Trophoblast cell (in vitro differentiated cells and primary cell): ENCODE results near the gene DNMBP.
"Not testable (repeated sequence)": the region's sequence is repeated elsewhere in the genome, so short reads cannot be mapped to it uniquely, and the experiment has no call there.

Experiments
- DNase-seq, 2 donors: peaks; one replicate each; pipeline ENCODE4 v3.0.0-alpha.2; 2016
- H2AFZ ChIP-seq: 2 replicates; pipeline ENCODE4 v1.6.1; 2013; ENCODE audit warnings: low read length, moderate library complexity, mild to moderate bottlenecking; ENCODE audit not compliant: insufficient read depth, poor library complexity
- H2AK5ac ChIP-seq: 2 replicates; pipeline ENCODE4 v1.6.1; 2013; ENCODE audit warnings: mild to moderate bottlenecking, low read length
- H2BK120ac ChIP-seq: 2 replicates; pipeline ENCODE4 v1.6.1; 2013; ENCODE audit warnings: low read length, mild to moderate bottlenecking, moderate library complexity; ENCODE audit not compliant: insufficient read depth, poor library complexity
- H2BK12ac ChIP-seq: 2 replicates; pipeline ENCODE4 v1.6.1; 2013; ENCODE audit warnings: mild to moderate bottlenecking, low read length, moderate library complexity
- H2BK5ac ChIP-seq: 2 replicates; pipeline ENCODE4 v1.6.1; 2013; ENCODE audit warnings: low read length, low read depth, moderate library complexity, mild to moderate bottlenecking; ENCODE audit not compliant: poor library complexity
- H3K14ac ChIP-seq: 2 replicates; pipeline ENCODE4 v1.6.1; 2013; ENCODE audit warnings: mild to moderate bottlenecking, low read length
- H3K18ac ChIP-seq: 2 replicates; pipeline ENCODE4 v1.6.1; 2013; ENCODE audit warnings: mild to moderate bottlenecking, low read length
- H3K23ac ChIP-seq: 2 replicates; pipeline ENCODE4 v1.6.1; 2013; ENCODE audit warnings: low read length
- H3K27ac ChIP-seq: 2 replicates; pipeline ENCODE4 v1.5.1; 2013; ENCODE audit warnings: low read depth, mild to moderate bottlenecking, inconsistent platforms, low read length, moderate library complexity
- H3K27me3 ChIP-seq: 2 replicates; pipeline ENCODE4 v1.6.1; 2013; ENCODE audit warnings: inconsistent platforms, mild to moderate bottlenecking, low read length, moderate library complexity; ENCODE audit not compliant: insufficient read depth
- H3K36me3 ChIP-seq, 2 experiments: 1 replicate in 1 of 2; 2 replicates in 1 of 2; pipeline ENCODE4 v1.6.1; 2013; ENCODE audit warnings: low read length in 2 of 2, mild to moderate bottlenecking in 2 of 2, moderate library complexity in 1 of 2; ENCODE audit not compliant: insufficient read depth in 2 of 2, control insufficient read depth in 1 of 2
- H3K4ac ChIP-seq: 2 replicates; pipeline ENCODE4 v1.6.1; 2013; ENCODE audit warnings: low read depth, mild to moderate bottlenecking, low read length, moderate library complexity
- H3K4me1 ChIP-seq, 2 experiments: 1 replicate in 1 of 2; 2 replicates in 1 of 2; pipeline ENCODE4 v1.6.1; 2013; ENCODE audit warnings: low read length in 2 of 2, mild to moderate bottlenecking in 2 of 2, moderate library complexity in 1 of 2; ENCODE audit not compliant: insufficient read depth in 2 of 2, control insufficient read depth in 1 of 2
- H3K4me2 ChIP-seq: 2 replicates; pipeline ENCODE4 v1.6.1; 2013; ENCODE audit warnings: inconsistent platforms, mild to moderate bottlenecking, low read length, moderate library complexity
- H3K4me3 ChIP-seq: 2 replicates; pipeline ENCODE4 v1.5.1; 2013; ENCODE audit warnings: mild to moderate bottlenecking, low read depth, low read length, inconsistent platforms
- H3K79me1 ChIP-seq: one replicate; pipeline ENCODE4 v1.6.1; 2013; ENCODE audit warnings: low read length
- H3K79me2 ChIP-seq: 2 replicates; pipeline ENCODE4 v1.6.1; 2013; ENCODE audit warnings: low read length, mild to moderate bottlenecking; ENCODE audit not compliant: control insufficient read depth, insufficient read depth, poor library complexity
- H3K9ac ChIP-seq: 2 replicates; pipeline ENCODE4 v1.6.1; 2013; ENCODE audit warnings: mild to moderate bottlenecking, low read length
- H3K9me3 ChIP-seq: 2 replicates; pipeline ENCODE4 v1.6.1; 2013; ENCODE audit warnings: low read depth, mild to moderate bottlenecking, control low read depth, inconsistent platforms, low read length; ENCODE audit not compliant: insufficient read depth
- H4K12ac ChIP-seq: 2 replicates; pipeline ENCODE4 v1.6.1; 2013; ENCODE audit warnings: low read depth, mild to moderate bottlenecking, low read length, moderate library complexity
- H4K8ac ChIP-seq: 2 replicates; pipeline ENCODE4 v1.6.1; 2013; ENCODE audit warnings: low read depth, mild to moderate bottlenecking, low read length, moderate library complexity
- H4K91ac ChIP-seq: one replicate; pipeline ENCODE4 v1.6.1; 2013; ENCODE audit warnings: low read depth, mild to moderate bottlenecking, low read length, moderate library complexity
- WGBS: extraction: QIAGEN DNeasy Blood & Tissue Kit; methylation state at CpG from one replicate; pipeline ENCODE4 v1.1.7; 2013; ENCODE audit warnings: missing lambda C conversion rate; ENCODE audit not compliant: insufficient read length, insufficient coverage; ENCODE audit errors: extremely low coverage; 5-methylcytosine and 5-hydroxymethylcytosine counted together

DNMBP gene

GRCh38 chr10:99994801-99995200 is 14.9 kb downstream of the DNMBP start:
- no peak overlapping the region for H2AK5ac ChIP-seq
- no peaks in the 10 kb centered on the region for H3K9me3 ChIP-seq
- no peaks in the 10 kb centered on the region for H3K36me3 ChIP-seq
- no peak overlapping the region for H2BK5ac ChIP-seq
- H3K4me1 ChIP-seq: peaks cover 7 to 12% of the 10 kb centered on the region in 2 experiments
- no peak overlapping the region for H2BK120ac ChIP-seq
- H3K14ac ChIP-seq: no peak overlapping the region
- H3K4me3 ChIP-seq: no peak overlapping the region
- H3K27ac ChIP-seq: no peak overlapping the region
- H4K12ac ChIP-seq: no peak overlapping the region
- no peak overlapping the region for H2BK12ac ChIP-seq
- H3K27me3 ChIP-seq: no peaks in the 10 kb centered on the region
- peak overlapping the region; percentile 84 for H3K4ac ChIP-seq
- H2AFZ ChIP-seq: no peak overlapping the region
- H3K4me2 ChIP-seq: no peak overlapping the region
- H3K79me1 ChIP-seq: peaks cover 2% of the 10 kb centered on the region
- H3K79me2 ChIP-seq: peaks cover 5% of the 10 kb centered on the region
- no CpG with 5 or more reads among the region's 5 CpGs for WGBS
- H3K9ac ChIP-seq: no peak overlapping the region
- no peak overlapping the region for H3K18ac ChIP-seq
- H3K23ac ChIP-seq: no peak overlapping the region
- no peak overlapping the region for H4K8ac ChIP-seq
- no peak overlapping the region for H4K91ac ChIP-seq
- DNase-seq: no peak

GRCh38 chr10:99993701-99994689 is 15.8 kb downstream of the DNMBP start:
- no peak overlapping the region for H4K8ac ChIP-seq
- no peak overlapping the region for H2AK5ac ChIP-seq
- H3K4me3 ChIP-seq: no peak overlapping the region
- no peak overlapping the region for H2AFZ ChIP-seq
- H3K79me1 ChIP-seq: peaks cover 2% of the 10 kb centered on the region
- H4K12ac ChIP-seq: no peak overlapping the region
- DNase-seq: peak; percentile 34 to 35
- H2BK12ac ChIP-seq: peak overlapping the region; percentile 18
- no peak overlapping the region for H3K9ac ChIP-seq
- no peaks in the 10 kb centered on the region for H3K27me3 ChIP-seq
- no peak overlapping the region for H3K23ac ChIP-seq
- peaks cover 7 to 10% of the 10 kb centered on the region in 2 experiments for H3K4me1 ChIP-seq
- no peak overlapping the region for H3K14ac ChIP-seq
- H3K4me2 ChIP-seq: no peak overlapping the region
- H2BK120ac ChIP-seq: no peak overlapping the region
- H3K9me3 ChIP-seq: no peaks in the 10 kb centered on the region
- no peak overlapping the region for H2BK5ac ChIP-seq
- H4K91ac ChIP-seq: no peak overlapping the region
- peak overlapping the region; percentile 14 for H3K18ac ChIP-seq
- H3K4ac ChIP-seq: peak overlapping the region; percentile 84
- no peak overlapping the region for H3K27ac ChIP-seq
- peaks cover 2% of the 10 kb centered on the region in 2 experiments for H3K36me3 ChIP-seq
- no CpG with 5 or more reads among the region's 8 CpGs for WGBS
- peaks cover 5% of the 10 kb centered on the region for H3K79me2 ChIP-seq

GRCh38 chr10:99985637-99986036 is 24.1 kb downstream of the DNMBP start:
- not testable (repeated sequence) for H3K4me2 ChIP-seq, H3K14ac ChIP-seq
- WGBS: no CpG with 5 or more reads among the region's 5 CpGs

GRCh38 chr10:99984211-99985034 is 25.3 kb downstream of the DNMBP start:
- H2AFZ ChIP-seq: no peak overlapping the region
- H3K36me3 ChIP-seq: peaks cover 2% of the 10 kb centered on the region in 2 experiments
- no peak overlapping the region for H3K4me3 ChIP-seq
- H3K79me2 ChIP-seq: no peaks in the 10 kb centered on the region
- no peaks in the 10 kb centered on the region for H3K27me3 ChIP-seq
- no peak for DNase-seq
- H3K18ac ChIP-seq: no peak overlapping the region
- H3K14ac ChIP-seq: no peak overlapping the region
- no peak overlapping the region for H4K8ac ChIP-seq
- no peak overlapping the region for H3K4me2 ChIP-seq
- H4K91ac ChIP-seq: no peak overlapping the region
- no peak overlapping the region for H3K27ac ChIP-seq
- H3K4ac ChIP-seq: no peak overlapping the region
- H3K23ac ChIP-seq: no peak overlapping the region
- H3K9me3 ChIP-seq: no peaks in the 10 kb centered on the region
- no peak overlapping the region for H2AK5ac ChIP-seq
- H3K4me1 ChIP-seq: peaks cover 3 to 12% of the 10 kb centered on the region in 2 experiments
- H3K9ac ChIP-seq: no peak overlapping the region
- H2BK5ac ChIP-seq: no peak overlapping the region
- no CpG with 5 or more reads among the region's 5 CpGs for WGBS
- no peaks in the 10 kb centered on the region for H3K79me1 ChIP-seq
- no peak overlapping the region for H2BK120ac ChIP-seq
- no peak overlapping the region for H2BK12ac ChIP-seq
- H4K12ac ChIP-seq: no peak overlapping the region

More at GRCh38 chr10:99985637-99986036, 24.1 kb downstream of the DNMBP start:
- H2AK5ac ChIP-seq, H3K27me3 ChIP-seq, DNase-seq, H3K79me2 ChIP-seq, H3K23ac ChIP-seq, H3K9me3 ChIP-seq, H3K36me3 ChIP-seq, H3K27ac ChIP-seq, H3K79me1 ChIP-seq, H2BK120ac ChIP-seq, H4K8ac ChIP-seq, H3K4ac ChIP-seq, H4K91ac ChIP-seq, H2BK5ac ChIP-seq, H4K12ac ChIP-seq, H3K9ac ChIP-seq, H2AFZ ChIP-seq, H2BK12ac ChIP-seq, H3K4me3 ChIP-seq, H3K18ac ChIP-seq, H3K4me1 ChIP-seq: not testable (repeated sequence)
